ENCODE results near the gene MED25.

Gene MED25

DNA sequence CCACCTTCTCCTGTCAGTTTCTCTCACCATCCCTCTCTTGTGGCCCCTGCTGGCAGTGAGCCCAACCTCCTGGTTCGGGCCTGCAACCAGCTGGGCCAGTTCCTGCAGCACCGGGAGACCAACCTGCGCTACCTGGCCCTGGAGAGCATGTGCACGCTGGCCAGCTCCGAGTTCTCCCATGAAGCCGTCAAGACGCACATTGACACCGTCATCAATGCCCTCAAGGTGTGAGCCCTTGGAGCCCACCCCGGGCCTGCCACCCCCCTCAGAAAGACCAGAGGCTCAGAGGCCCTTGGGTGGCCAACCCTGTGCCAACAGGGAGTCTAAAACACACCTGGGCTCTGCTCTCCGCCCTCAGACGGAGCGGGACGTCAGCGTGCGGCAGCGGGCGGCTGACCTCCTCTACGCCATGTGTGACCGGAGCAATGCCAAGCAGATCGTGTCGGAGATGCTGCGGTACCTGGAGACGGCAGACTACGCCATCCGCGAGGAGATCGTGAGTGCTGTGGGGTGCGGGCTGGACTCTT is 18.8 kb upstream of the MED25 start:
- Histone ChIP-seq H3K9me3 (ENCODE audit: insufficient read depth, low read depth, low read length) (no peaks in the 10 kb centered on the region), H2AFZ (ENCODE audit: low read length) (no peak overlapping the region), H4K20me1 (ENCODE audit: insufficient read depth, low read length, poor library complexity, severe bottlenecking) (no peaks in the 10 kb centered on the region), H3K4me2 (ENCODE audit: low read depth, low read length, poor library complexity, severe bottlenecking) (no peak overlapping the region), H3K36me3 (ENCODE audit: insufficient read depth, low read length) (peaks cover 78% of the 10 kb centered on the region; the same call in 1 of the 2 replicates), H3K4me1 (ENCODE audit: insufficient read depth, low read length, poor library complexity, severe bottlenecking) (no peaks in the 10 kb centered on the region), H3F3A (ENCODE audit: low read depth) (no peaks in the 10 kb centered on the region), H3K9me2 (replicated peaks; ENCODE audit: low read depth, low read length) (no peaks in the 10 kb centered on the region), H3K79me2 (ENCODE audit: insufficient read depth, low read length) (no peaks in the 10 kb centered on the region), H3K9ac (ENCODE audit: low read depth, low read length, poor library complexity, severe bottlenecking) (no peak overlapping the region), H3K27me3 (ENCODE audit: insufficient read depth, low read length, poor library complexity, severe bottlenecking) (no peaks in the 10 kb centered on the region), H3K4me3 (ENCODE audit: low read length, poor library complexity, severe bottlenecking) (no peak overlapping the region)
- TF ChIP-seq EZH2phosphoT487 (IDR thresholded peaks at IDR 0.05; ENCODE audit: borderline replicate concordance): no peak
- TF ChIP-seq, protein P1, sequence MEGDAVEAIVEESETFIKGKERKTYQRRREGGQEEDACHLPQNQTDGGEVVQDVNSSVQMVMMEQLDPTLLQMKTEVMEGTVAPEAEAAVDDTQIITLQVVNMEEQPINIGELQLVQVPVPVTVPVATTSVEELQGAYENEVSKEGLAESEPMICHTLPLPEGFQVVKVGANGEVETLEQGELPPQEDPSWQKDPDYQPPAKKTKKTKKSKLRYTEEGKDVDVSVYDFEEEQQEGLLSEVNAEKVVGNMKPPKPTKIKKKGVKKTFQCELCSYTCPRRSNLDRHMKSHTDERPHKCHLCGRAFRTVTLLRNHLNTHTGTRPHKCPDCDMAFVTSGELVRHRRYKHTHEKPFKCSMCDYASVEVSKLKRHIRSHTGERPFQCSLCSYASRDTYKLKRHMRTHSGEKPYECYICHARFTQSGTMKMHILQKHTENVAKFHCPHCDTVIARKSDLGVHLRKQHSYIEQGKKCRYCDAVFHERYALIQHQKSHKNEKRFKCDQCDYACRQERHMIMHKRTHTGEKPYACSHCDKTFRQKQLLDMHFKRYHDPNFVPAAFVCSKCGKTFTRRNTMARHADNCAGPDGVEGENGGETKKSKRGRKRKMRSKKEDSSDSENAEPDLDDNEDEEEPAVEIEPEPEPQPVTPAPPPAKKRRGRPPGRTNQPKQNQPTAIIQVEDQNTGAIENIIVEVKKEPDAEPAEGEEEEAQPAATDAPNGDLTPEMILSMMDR (conservative IDR thresholded peaks at IDR 0.05; ENCODE audit: low read length): no peak

DNA sequence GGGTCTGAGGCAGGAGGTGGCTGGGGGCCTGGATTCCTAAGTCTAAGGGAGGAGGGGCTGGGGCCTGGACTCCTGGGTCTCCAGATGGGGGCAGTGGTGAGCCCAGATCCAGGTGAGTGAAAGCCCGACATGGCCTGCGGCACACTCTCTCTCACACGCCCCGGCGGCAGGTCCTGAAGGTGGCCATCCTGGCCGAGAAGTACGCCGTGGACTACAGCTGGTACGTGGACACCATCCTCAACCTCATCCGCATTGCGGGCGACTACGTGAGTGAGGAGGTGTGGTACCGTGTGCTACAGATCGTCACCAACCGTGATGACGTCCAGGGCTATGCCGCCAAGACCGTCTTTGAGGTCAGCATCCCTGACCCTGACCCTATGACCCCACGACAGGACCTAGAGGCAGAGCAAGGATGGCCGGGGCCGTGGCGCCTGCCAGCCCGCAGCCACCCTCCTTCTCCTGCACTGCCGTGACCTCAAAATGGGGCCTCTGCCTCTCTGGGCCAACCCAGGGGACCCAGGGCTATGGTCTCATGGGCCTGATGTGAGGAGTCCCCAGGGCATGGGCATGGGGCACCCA is 18.2 kb upstream of the MED25 start:
- H3K4me2 ChIP-seq (ENCODE audit: low read depth, low read length, poor library complexity, severe bottlenecking): no peak overlapping the region
- H3F3A ChIP-seq (ENCODE audit: low read depth): no peaks in the 10 kb centered on the region
- H3K9ac ChIP-seq (ENCODE audit: low read depth, low read length, poor library complexity, severe bottlenecking): no peak overlapping the region
- peaks cover 78% of the 10 kb centered on the region; the same call in 1 of the 2 replicates for H3K36me3 ChIP-seq (ENCODE audit: insufficient read depth, low read length)
- H4K20me1 ChIP-seq (ENCODE audit: insufficient read depth, low read length, poor library complexity, severe bottlenecking): no peaks in the 10 kb centered on the region
- no peaks in the 10 kb centered on the region for H3K4me1 ChIP-seq (ENCODE audit: insufficient read depth, low read length, poor library complexity, severe bottlenecking)
- no peak overlapping the region for H3K4me3 ChIP-seq (ENCODE audit: low read length, poor library complexity, severe bottlenecking)
- TF ChIP-seq EZH2phosphoT487 (IDR thresholded peaks at IDR 0.05; ENCODE audit: borderline replicate concordance): no peak
- TF ChIP-seq, protein P1 (conservative IDR thresholded peaks at IDR 0.05; ENCODE audit: low read length): peak; percentile 50
- H3K79me2 ChIP-seq (ENCODE audit: insufficient read depth, low read length): no peaks in the 10 kb centered on the region
- no peak overlapping the region for H2AFZ ChIP-seq (ENCODE audit: low read length)
- H3K27me3 ChIP-seq (ENCODE audit: insufficient read depth, low read length, poor library complexity, severe bottlenecking): no peaks in the 10 kb centered on the region
- H3K9me2 ChIP-seq (replicated peaks; ENCODE audit: low read depth, low read length): no peaks in the 10 kb centered on the region
- H3K9me3 ChIP-seq (ENCODE audit: insufficient read depth, low read depth, low read length): no peaks in the 10 kb centered on the region

DNA sequence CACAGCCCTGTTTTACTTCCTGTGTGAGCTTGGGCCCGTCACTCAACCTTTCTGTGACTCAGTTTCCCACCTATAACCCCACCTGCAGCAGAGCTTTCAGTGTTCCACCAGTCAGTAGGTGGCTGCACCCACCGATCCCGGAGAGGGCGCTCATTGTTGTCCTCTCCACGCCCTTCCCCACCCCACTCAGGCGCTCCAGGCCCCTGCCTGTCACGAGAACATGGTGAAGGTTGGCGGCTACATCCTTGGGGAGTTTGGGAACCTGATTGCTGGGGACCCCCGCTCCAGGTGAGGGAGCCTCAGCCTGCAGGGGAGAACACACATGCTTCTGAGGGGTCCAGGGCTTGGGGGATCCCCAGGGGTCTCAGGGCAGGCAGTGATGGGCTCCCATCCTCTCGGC is 17.3 kb upstream of the MED25 start:
- TF ChIP-seq, protein P1 (conservative IDR thresholded peaks at IDR 0.05; ENCODE audit: low read length): no peak
- H3K4me2 ChIP-seq (ENCODE audit: low read depth, low read length, poor library complexity, severe bottlenecking): no peak overlapping the region
- no peaks in the 10 kb centered on the region for H3K4me1 ChIP-seq (ENCODE audit: insufficient read depth, low read length, poor library complexity, severe bottlenecking)
- H3K36me3 ChIP-seq (ENCODE audit: insufficient read depth, low read length): peaks cover 71% of the 10 kb centered on the region; the same call in 1 of the 2 replicates
- H3K9me2 ChIP-seq (replicated peaks; ENCODE audit: low read depth, low read length): no peaks in the 10 kb centered on the region
- H4K20me1 ChIP-seq (ENCODE audit: insufficient read depth, low read length, poor library complexity, severe bottlenecking): no peaks in the 10 kb centered on the region
- no peaks in the 10 kb centered on the region for H3K27me3 ChIP-seq (ENCODE audit: insufficient read depth, low read length, poor library complexity, severe bottlenecking)
- no peaks in the 10 kb centered on the region for H3K9me3 ChIP-seq (ENCODE audit: insufficient read depth, low read depth, low read length)
- no peaks in the 10 kb centered on the region for H3F3A ChIP-seq (ENCODE audit: low read depth)
- no peaks in the 10 kb centered on the region for H3K79me2 ChIP-seq (ENCODE audit: insufficient read depth, low read length)
- no peak overlapping the region for H3K9ac ChIP-seq (ENCODE audit: low read depth, low read length, poor library complexity, severe bottlenecking)
- no peak overlapping the region for H2AFZ ChIP-seq (ENCODE audit: low read length)
- H3K4me3 ChIP-seq (ENCODE audit: low read length, poor library complexity, severe bottlenecking): no peak overlapping the region

Measured in Loucy (cell line).